GM23248 (cell line): Measurements from ENCODE around the gene SLC29A3.

Source experiments
- EZH2 ChIP-seq: fragments of 200-600 bp; sonication (generic); IDR thresholded peaks from 2 replicates; pipeline ENCODE4 v1.6.1; 2018; ENCODE audit warnings: antibody characterized with exemption, mild to moderate bottlenecking; ENCODE audit not compliant: insufficient read depth, poor library complexity, severe bottlenecking
- EZH2phosphoT487 ChIP-seq: fragments of 200-600 bp; sonication (generic); IDR thresholded peaks from 2 replicates; pipeline ENCODE4 v1.6.1; 2018; ENCODE audit warnings: antibody characterized with exemption, moderate library complexity, mild to moderate bottlenecking, low read depth; ENCODE audit not compliant: insufficient read depth

DNA sequence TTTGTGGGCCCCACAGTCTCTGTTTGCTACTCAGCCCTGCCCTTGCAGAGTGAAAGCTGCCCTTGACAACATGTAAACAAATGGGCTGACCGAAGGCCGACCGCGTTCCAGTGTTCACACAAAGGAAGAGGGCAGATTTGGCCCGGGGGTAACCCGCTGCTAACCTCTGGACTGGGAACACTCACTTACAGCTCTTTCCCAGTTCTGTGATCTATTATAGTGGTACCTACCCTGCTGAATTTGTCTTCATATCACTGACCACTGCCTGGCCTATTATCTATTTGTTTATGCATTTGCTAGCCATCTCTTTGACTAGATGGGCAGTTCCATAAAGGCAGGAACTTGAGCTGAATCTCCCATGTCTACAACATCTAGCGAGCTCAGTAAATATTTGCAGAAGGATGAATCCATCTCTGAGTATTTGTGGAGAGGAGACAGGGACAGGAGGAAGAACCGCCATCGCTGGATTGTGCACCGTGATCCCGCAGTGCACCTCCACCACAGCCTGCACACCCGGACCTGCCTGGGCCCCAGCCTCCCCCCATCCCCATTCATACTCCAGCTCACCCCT, 15.2 kb downstream of the SLC29A3 start:
- no peak for TF ChIP-seq EZH2
- TF ChIP-seq EZH2phosphoT487, result no peak
